ENCODE data around the gene SKOR1. TPM values are rescaled to one million over a fixed set of nuclear protein-coding genes. Genes with fewer than 3 reads are reported as not detected.

SKOR1 gene
- total RNA-seq, 6 experiments from 2014 or later, result 0.05 to 0.21 (median 0.09) TPM; not detected in 1

DNA sequence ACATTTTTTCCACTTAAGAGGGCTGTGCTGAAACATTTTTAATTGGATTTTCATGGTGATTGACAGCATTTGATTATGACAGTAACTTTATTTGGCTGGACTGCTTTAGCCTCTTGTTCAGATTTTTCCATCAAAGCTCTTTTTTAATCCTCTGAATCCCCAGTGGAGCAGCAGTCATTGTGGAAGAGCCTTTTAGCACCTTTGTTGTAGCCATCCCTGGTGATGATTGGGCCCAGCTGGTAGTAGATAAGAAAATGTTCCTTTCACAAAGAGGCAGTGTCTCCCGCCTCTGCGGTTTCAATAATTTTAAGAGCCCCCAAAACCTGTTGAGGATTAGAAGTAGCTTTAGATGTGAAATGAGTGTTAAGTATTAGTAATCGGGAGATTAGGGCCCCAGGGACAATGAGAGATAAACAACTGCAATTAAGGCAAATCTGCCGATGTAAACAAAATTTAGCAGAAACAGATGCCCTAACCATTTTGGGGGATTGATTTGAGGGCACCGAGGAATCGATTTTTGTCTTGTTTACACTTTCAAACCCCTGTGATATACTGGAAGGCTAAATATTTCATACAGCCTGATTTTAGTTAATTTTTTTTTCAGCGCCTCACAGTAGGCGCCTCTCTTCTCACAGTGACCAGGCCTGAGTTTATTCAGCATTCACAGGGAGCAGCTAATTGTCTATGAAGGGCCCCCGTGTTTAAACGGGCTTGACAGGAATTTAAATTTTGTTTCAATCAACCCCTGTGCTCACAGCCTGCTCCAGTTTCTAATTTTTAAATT lies 43.2 kb upstream of the SKOR1 start:
- TF ChIP-seq POLR2A (IDR thresholded peaks at IDR 0.05), result no peak
- TF ChIP-seq, protein P1, sequence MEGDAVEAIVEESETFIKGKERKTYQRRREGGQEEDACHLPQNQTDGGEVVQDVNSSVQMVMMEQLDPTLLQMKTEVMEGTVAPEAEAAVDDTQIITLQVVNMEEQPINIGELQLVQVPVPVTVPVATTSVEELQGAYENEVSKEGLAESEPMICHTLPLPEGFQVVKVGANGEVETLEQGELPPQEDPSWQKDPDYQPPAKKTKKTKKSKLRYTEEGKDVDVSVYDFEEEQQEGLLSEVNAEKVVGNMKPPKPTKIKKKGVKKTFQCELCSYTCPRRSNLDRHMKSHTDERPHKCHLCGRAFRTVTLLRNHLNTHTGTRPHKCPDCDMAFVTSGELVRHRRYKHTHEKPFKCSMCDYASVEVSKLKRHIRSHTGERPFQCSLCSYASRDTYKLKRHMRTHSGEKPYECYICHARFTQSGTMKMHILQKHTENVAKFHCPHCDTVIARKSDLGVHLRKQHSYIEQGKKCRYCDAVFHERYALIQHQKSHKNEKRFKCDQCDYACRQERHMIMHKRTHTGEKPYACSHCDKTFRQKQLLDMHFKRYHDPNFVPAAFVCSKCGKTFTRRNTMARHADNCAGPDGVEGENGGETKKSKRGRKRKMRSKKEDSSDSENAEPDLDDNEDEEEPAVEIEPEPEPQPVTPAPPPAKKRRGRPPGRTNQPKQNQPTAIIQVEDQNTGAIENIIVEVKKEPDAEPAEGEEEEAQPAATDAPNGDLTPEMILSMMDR (IDR thresholded peaks at IDR 0.05), result no peak
- no peaks in the 10 kb centered on the region for H3K36me3 ChIP-seq
- H3K9me3 ChIP-seq, result no peaks in the 10 kb centered on the region
- intact Hi-C loops (cut with DNase I), result no loop called here
- no peak overlapping the region for H3K4me3 ChIP-seq
- no peak for ATAC-seq
- H3K27me3 ChIP-seq, result no peaks in the 10 kb centered on the region
- no peak for DNase-seq
- H3K4me1 ChIP-seq, result no peaks in the 10 kb centered on the region
- no peak overlapping the region for H3K27ac ChIP-seq
- 82% methylated on average over 10 of the region's 10 CpGs for WGBS (ENCODE audit: insufficient coverage, low coverage, low lambda C conversion rate, missing lambda C conversion rate)

DNA sequence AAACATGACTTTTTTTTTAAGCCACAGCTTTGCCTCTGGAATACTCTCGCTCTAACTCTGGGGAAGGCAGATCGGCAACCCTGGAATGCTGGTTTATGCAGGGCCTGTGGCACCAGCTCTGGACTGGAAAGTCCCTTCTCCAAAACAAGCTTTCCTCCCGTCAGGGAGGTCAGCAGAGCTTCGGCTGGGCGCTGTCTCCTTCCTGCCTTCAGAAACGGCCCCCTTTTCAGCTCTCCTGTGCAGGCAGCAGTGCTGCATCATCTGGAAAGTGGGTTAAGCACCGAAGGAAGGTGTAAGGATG lies 42.7 kb upstream of the SKOR1 start:
- no peak overlapping the region for H3K27ac ChIP-seq
- no peak for TF ChIP-seq POLR2A (IDR thresholded peaks at IDR 0.05)
- TF ChIP-seq, protein P1 (IDR thresholded peaks at IDR 0.05), result no peak
- no peaks in the 10 kb centered on the region for H3K4me1 ChIP-seq
- no peaks in the 10 kb centered on the region for H3K27me3 ChIP-seq
- no peaks in the 10 kb centered on the region for H3K36me3 ChIP-seq
- no peak for DNase-seq
- no peak for ATAC-seq
- H3K9me3 ChIP-seq, result no peaks in the 10 kb centered on the region
- H3K4me3 ChIP-seq, result no peak overlapping the region
- WGBS (ENCODE audit: insufficient coverage, low coverage, low lambda C conversion rate, missing lambda C conversion rate), result 64% methylated on average over 5 of the region's 7 CpGs
- intact Hi-C loops (cut with DNase I), result no loop called here

DNA sequence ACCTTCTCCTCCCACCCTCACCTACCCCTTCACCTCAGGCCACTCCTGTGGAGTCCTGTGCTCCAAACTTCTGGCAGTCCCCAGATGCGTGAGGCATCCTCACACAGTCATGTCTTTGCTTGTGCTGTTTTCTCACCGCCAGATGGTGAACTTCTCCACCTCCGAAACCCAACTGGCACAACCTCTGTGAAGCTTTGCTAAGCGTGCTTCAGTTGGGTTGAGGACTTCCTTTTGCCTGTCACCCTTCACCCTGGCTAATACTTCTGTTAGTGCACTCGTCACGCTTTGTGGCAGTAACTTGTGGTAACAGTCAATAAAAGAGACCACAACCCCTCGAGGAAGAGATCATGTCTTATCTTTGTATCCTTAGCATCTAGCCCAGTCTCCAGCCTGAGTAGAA lies 42.0 kb upstream of the SKOR1 start:
- Histone ChIP-seq H3K9me3 (no peaks in the 10 kb centered on the region), H3K27me3 (no peaks in the 10 kb centered on the region), H3K27ac (no peak overlapping the region), H3K4me3 (no peak overlapping the region), H3K36me3 (no peaks in the 10 kb centered on the region), H3K4me1 (no peaks in the 10 kb centered on the region)
- no peak for DNase-seq
- intact Hi-C loops (cut with DNase I), result no loop called here
- WGBS (ENCODE audit: insufficient coverage, low coverage, low lambda C conversion rate, missing lambda C conversion rate), result 69% methylated on average over 6 of the region's 7 CpGs
- peak in 1 of 4 donors; percentile 12 for ATAC-seq
- TF ChIP-seq, protein P1 (IDR thresholded peaks at IDR 0.05), result no peak
- no peak for TF ChIP-seq POLR2A (IDR thresholded peaks at IDR 0.05)

DNA sequence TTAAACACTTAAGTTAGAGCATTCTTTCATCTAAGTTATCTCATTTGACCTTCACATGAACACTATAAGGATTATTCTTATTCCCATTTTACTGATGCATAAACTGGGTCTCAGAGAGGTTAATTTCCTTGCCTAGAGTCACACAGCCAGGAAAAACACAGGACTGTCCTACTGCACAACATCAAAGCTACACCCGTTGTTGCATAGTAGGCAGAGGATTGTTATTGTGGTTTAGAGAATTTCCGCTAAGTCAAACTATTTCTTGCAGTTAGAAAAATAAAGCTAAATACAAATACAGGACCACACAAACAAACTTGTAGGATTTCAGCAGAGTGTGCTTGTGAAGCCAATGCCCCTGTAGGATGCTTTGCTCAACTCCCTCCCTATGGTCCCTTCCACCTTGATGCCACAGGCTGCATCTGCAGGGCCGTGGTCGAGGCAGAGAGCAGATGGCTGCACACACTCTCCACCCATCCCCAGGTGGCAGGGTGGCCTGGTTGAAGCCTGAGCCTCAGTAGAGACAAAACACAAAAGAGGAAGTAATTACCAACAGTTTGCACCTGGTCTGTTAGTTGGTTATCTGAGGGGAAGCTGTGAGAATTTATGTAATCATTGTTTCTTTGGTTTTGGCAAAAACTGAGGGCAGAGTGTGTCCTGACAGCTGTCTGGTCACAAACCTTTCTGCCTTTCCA lies 41.1 kb upstream of the SKOR1 start:
- Histone ChIP-seq H3K9me3 (no peaks in the 10 kb centered on the region), H3K36me3 (no peaks in the 10 kb centered on the region), H3K27ac (no peak overlapping the region), H3K4me1 (no peaks in the 10 kb centered on the region), H3K27me3 (no peaks in the 10 kb centered on the region), H3K4me3 (no peak overlapping the region)
- peak in 1 of 4 donors; percentile 17 for ATAC-seq
- intact Hi-C loops (cut with DNase I), result no loop called here
- TF ChIP-seq, protein P1 (IDR thresholded peaks at IDR 0.05), result no peak
- no peak for TF ChIP-seq POLR2A (IDR thresholded peaks at IDR 0.05)
- no peak for DNase-seq
- WGBS (ENCODE audit: insufficient coverage, low coverage, low lambda C conversion rate, missing lambda C conversion rate), result 83% methylated on average over 1 of the region's 4 CpGs
